Panc1 (cell line): ENCODE measurements around the gene FUT1.

Experiments
- TCF7L2 ChIP-seq: IDR thresholded peaks from 2 replicates; pipeline ENCODE4 v1.6.1; 2011; ENCODE audit warnings: mild to moderate bottlenecking, low read depth, low read length, inconsistent platforms
- TF ChIP-seq, protein P1 (sequence below), 2 experiments: IDR thresholded peaks; 2 replicates each; pipeline ENCODE4 v1.6.1; 2011 to 2012; ENCODE audit warnings: low read depth in 2 of 2, control low read depth in 1 of 2, low read length in 1 of 2, mild to moderate bottlenecking in 1 of 2, moderate library complexity in 1 of 2; ENCODE audit not compliant: insufficient read depth in 1 of 2

DNA sequence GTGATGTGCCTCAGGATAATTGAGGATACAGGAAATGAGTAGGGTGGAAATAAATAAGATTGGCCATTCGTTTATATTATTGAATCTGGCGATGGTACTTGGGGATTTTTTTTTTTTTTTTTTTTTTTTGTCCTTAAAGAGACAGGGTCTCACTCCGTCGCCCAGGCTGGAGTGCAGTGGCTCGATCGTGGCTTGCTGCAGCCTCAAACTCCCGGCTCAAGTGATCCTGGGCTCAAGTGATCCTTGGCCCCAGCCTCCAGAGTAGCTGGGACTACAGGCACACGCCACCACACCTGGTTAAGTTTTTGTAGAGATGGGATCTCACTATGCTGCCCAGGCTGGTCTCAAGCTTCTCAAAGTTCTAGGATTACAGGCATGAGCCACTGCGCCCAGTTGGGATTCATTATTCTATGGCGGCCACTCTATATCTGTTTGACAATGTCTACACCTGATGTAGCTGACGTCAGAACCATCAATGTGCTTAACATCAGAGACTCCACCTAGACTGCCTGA lies 30.2 kb downstream of the FUT1 start:
- TF ChIP-seq TCF7L2: no peak
- TF ChIP-seq, protein P1, sequence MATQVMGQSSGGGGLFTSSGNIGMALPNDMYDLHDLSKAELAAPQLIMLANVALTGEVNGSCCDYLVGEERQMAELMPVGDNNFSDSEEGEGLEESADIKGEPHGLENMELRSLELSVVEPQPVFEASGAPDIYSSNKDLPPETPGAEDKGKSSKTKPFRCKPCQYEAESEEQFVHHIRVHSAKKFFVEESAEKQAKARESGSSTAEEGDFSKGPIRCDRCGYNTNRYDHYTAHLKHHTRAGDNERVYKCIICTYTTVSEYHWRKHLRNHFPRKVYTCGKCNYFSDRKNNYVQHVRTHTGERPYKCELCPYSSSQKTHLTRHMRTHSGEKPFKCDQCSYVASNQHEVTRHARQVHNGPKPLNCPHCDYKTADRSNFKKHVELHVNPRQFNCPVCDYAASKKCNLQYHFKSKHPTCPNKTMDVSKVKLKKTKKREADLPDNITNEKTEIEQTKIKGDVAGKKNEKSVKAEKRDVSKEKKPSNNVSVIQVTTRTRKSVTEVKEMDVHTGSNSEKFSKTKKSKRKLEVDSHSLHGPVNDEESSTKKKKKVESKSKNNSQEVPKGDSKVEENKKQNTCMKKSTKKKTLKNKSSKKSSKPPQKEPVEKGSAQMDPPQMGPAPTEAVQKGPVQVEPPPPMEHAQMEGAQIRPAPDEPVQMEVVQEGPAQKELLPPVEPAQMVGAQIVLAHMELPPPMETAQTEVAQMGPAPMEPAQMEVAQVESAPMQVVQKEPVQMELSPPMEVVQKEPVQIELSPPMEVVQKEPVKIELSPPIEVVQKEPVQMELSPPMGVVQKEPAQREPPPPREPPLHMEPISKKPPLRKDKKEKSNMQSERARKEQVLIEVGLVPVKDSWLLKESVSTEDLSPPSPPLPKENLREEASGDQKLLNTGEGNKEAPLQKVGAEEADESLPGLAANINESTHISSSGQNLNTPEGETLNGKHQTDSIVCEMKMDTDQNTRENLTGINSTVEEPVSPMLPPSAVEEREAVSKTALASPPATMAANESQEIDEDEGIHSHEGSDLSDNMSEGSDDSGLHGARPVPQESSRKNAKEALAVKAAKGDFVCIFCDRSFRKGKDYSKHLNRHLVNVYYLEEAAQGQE (IDR thresholded peaks at IDR 0.05; ENCODE audit: insufficient read depth in 1 of 2, low read depth in 2 of 2, low read length in 1 of 2): no peak
